ENCODE data around the gene CBLIF.
"Not testable (repeated sequence)": the region's sequence is repeated elsewhere in the genome, so short reads cannot be mapped to it uniquely, and the experiment has no call there.

The CBLIF gene

GRCh38 chr11:59846556-59846955 lies 1.3 kb upstream of the CBLIF start:
- no peak for DNase-seq

GRCh38 chr11:59842316-59842715 lies 3.0 kb downstream of the CBLIF start:
- no peak for DNase-seq

- DNase-seq = no peak
Observed at GRCh38 chr11:59841514-59841913, 3.8 kb downstream of the CBLIF start.

GRCh38 chr11:59839615-59840014 lies 5.7 kb downstream of the CBLIF start:
- no peak for DNase-seq

- DNase-seq = no peak
Observed at GRCh38 chr11:59833602-59834001, 11.7 kb downstream of the CBLIF start.

DNA sequence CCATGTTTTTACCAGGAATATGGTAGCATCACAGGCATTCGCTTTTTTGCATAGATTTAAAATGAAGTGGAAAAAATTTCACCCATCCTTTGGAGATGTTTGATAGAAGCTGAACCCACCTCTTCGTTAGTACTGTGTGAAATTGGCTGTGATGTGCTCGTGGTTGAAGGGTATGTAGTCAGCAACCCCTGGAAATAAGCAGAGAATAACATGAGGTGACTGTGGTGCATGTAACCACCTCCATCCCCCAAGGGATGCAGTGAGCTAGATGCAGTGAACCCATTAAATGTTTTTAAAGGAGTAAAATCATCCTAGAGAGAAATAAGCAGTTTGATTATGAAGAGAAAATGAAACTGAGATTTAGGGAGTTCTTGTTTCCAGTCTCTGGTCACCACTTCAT lies 15.9 kb downstream of the CBLIF start:
- no peak for DNase-seq

- DNase-seq = no peak
Observed at GRCh38 chr11:59822989-59823566, 22.2 kb downstream of the CBLIF start.

- no peak for DNase-seq
Observed at GRCh38 chr11:59818572-59818971, 26.7 kb downstream of the CBLIF start.

DNA sequence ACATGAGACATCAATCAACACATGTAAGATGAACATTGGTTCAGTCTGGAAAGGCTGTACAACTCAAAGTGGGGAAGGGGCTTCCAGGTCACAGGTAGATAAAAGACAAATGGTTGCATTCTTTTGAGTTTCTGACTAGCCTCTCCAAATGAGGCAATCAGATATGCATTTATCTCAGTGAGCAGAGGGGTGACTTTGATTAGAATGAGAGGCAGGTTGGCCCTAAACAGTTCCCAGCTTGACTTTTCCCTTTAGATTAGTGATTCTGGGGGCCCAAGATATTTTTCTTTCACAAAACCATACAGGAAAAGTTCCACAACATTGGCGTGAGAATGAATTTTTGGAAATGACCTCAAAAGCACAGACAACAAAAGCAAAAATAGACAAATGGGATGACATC lies 28.9 kb downstream of the CBLIF start:
- DNase-seq = not testable (repeated sequence)

DNA sequence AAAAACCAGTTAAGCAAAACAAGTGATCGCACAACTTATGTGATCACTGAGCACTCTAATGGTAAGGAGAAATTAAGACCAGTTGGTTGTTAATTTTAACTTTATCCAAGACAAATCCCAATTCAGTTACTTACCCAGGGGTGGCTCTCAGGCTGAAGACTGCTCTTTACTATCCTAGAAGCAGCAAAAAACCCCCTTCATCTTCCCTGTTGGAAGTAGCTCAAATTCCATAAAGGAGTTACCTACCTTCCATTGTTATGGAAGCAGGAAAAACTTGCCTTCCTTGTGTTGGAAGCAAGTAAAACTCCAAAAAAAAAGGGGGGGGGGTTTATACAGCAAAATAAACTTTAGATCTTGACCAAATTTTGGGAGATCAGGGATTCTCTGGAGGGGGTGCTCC lies 29.5 kb downstream of the CBLIF start:
- no peak for DNase-seq

- DNase-seq = no peak
Observed at GRCh38 chr11:59814021-59814420, 31.3 kb downstream of the CBLIF start.

DNA sequence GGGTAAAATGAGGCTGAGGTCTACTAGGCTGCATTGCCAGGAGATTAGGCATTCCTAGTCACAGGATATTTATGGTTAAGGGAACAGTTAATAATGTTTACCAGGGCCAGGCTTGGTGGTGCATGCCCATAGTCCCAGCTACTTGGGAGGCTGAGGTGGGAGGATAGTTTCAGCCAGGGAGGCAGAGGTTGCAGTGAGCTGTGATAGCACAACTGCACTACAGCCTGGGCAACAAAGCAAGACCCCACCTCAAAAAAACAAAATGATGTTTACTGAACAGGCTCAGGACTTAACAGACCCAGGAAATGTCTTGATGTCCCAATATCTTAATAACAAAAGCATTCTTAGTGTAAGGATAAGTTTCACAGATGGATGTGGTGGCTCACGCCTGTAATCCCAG lies 31.9 kb downstream of the CBLIF start:
- DNase-seq = no peak

DNA sequence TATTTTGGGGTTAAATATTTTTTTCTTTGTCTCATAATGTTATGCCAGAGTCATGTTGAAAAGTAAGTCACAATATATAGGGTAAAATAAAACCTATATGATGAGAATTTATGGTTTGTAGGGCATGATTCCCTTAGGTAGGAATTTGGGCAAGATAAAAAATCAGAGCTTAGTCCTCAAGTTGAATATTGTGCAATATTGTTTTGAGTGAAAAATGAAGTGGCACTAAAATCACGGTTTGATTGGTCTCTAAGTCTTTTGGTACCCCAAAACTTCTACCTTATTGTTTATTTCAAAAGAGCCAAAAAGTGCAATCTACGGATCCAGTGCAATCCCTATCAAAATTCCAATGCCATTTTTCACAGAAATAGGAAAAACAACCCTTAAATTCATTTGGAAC lies 33.1 kb downstream of the CBLIF start:
- DNase-seq = no peak

- DNase-seq = no peak
Observed at GRCh38 chr11:59810911-59811259, 34.4 kb downstream of the CBLIF start.

- peak; percentile 85 for DNase-seq
Observed at GRCh38 chr11:59810189-59810910, 34.9 kb downstream of the CBLIF start, which contains the start of gene MRPL16. MRPL16 (minus strand) TSS chr11:59810778; CDS start chr11:59810658, 120 bp downstream.

- no peak for DNase-seq
Observed at GRCh38 chr11:59807047-59807610, 38.2 kb downstream of the CBLIF start.

DNA sequence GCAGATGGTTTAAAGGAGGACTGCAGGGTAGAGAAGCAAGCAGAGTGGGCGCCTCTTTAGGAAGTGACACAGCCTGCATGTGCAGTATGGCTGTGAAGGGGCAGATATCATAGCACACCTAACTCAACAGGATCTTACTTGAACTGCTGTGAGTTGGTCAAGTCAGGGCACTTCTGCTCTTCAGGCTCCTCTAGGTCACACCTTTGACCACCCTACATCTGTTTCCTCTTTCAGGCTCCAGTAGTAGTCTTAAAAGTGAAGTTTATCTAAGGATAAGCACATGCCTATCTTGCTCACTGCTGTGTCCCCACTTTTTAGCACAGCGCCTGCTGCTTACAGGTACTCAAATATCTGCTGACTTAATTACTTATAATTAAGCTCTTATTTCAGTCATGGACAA lies 41.2 kb downstream of the CBLIF start:
- DNase-seq = no peak

GRCh38 chr11:59802639-59803176 lies 42.6 kb downstream of the CBLIF start:
- DNase-seq = no peak

DNA sequence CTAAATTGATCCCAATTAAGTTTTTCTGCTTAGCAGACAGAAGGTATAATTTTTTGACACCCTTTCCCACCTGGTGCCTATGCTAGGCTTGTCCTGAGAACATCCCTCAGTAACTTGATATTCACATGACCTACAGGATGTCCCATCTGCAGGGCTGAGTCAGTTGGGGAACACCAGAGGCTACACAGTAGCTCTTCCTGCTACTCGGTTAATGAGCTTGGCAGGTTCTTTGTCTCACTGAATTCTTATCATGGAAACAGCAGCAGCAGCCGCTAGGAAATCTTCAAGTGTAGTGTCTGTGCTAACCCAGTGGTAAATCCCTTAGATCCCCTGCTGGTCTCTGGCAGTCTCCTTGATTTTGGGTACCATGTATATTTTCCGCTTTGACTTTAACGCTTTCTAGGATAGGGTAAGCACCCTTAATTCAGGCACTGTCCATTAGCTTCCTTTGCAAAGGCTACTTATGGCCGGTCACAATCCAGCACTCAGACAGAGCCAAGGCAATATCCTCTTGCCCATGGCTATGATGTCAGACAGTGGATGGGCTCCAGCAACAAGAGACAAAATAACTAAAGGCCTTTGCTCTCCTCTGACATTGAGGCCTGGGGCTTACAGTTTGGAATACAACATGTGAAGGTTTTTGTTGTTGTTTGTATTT lies 43.2 kb downstream of the CBLIF start:
- DNase-seq = no peak

GRCh38 chr11:59801160-59801706 lies 44.1 kb downstream of the CBLIF start:
- DNase-seq = no peak

- DNase-seq = no peak
Observed at GRCh38 chr11:59800390-59801025, 44.8 kb downstream of the CBLIF start.

- no peak for DNase-seq
Observed at GRCh38 chr11:59794417-59794816, 50.9 kb downstream of the CBLIF start.

GRCh38 chr11:59792507-59792906 lies 52.8 kb downstream of the CBLIF start:
- DNase-seq = no peak

All from activated CD4-positive, alpha-beta T cell treated with anti-CD3 and anti-CD28 coated beads for 1 hour (primary cell).